ENCODE measurements around the gene MCTP1. TPM values are rescaled to one million over a fixed set of nuclear protein-coding genes. Genes with fewer than 3 reads are reported as not detected.

The MCTP1 gene
- total RNA-seq, 1 experiment from 2014 or later: 5.6 TPM

DNA sequence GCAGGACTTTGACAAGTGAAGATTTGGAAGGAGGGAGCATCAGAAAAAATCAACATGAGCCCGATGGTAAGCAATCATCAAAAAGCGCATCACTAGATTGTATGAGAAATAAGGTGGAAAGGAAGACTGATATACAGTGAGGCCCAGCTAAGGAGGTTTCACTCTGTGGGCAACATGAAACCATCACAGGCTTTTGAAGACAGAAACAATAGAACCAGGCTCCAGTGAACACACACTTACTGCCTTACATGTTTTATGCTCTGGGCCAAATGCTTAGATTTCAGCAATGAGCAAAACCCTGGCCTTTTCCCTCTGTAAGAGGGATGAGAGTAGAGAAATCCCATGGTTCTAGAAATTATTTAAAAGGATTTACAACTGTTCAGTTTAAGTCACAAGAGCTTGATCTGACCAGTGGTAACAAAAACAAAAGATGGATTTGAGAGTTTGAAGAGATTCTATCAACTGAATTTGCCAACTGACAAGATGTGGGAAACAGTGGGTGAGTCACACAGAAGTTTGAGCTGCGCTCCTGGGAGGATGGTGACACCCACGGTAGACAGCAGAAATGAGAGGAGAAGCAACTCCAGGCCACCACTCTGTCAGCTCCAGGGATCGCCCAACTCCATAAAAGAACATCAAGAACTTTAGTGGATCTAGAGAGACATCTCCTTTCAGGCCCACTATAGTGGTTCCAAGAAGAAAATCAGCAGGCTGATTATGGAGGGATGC lies 261.8 kb downstream of the MCTP1 start:
- no peak overlapping the region for H3K27ac Mint-ChIP-seq
- ATAC-seq (no peak), DNase-seq (ENCODE audit: low spot score) (no peak)
- TF ChIP-seq, protein P1, sequence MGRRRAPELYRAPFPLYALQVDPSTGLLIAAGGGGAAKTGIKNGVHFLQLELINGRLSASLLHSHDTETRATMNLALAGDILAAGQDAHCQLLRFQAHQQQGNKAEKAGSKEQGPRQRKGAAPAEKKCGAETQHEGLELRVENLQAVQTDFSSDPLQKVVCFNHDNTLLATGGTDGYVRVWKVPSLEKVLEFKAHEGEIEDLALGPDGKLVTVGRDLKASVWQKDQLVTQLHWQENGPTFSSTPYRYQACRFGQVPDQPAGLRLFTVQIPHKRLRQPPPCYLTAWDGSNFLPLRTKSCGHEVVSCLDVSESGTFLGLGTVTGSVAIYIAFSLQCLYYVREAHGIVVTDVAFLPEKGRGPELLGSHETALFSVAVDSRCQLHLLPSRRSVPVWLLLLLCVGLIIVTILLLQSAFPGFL (CRISPR knock-in tag; IDR thresholded peaks at IDR 0.05; ENCODE audit: borderline replicate concordance): no peak
- TF ChIP-seq SP1 (CRISPR knock-in tag; conservative IDR thresholded peaks at IDR 0.05) (no peak), AFF4 (CRISPR knock-in tag; IDR thresholded peaks at IDR 0.05; ENCODE audit: borderline replicate concordance) (no peak), ZNF232 (CRISPR knock-in tag; IDR thresholded peaks at IDR 0.05) (no peak), ZNF425 (CRISPR knock-in tag; conservative IDR thresholded peaks at IDR 0.05) (no peak), NR2C2 (CRISPR knock-in tag; IDR thresholded peaks at IDR 0.05) (no peak), ZNF317 (CRISPR knock-in tag; IDR thresholded peaks at IDR 0.05; ENCODE audit: borderline replicate concordance, low read depth) (no peak), IRF2 (CRISPR knock-in tag; IDR thresholded peaks at IDR 0.05; ENCODE audit: borderline replicate concordance, low read depth) (no peak), TEAD1 (CRISPR knock-in tag; IDR thresholded peaks at IDR 0.05) (no peak)
- TF ChIP-seq, protein P2, sequence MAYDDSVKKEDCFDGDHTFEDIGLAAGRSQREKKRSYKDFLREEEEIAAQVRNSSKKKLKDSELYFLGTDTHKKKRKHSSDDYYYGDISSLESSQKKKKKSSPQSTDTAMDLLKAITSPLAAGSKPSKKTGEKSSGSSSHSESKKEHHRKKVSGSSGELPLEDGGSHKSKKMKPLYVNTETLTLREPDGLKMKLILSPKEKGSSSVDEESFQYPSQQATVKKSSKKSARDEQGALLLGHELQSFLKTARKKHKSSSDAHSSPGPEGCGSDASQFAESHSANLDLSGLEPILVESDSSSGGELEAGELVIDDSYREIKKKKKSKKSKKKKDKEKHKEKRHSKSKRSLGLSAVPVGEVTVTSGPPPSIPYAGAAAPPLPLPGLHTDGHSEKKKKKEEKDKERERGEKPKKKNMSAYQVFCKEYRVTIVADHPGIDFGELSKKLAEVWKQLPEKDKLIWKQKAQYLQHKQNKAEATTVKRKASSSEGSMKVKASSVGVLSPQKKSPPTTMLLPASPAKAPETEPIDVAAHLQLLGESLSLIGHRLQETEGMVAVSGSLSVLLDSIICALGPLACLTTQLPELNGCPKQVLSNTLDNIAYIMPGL (CRISPR knock-in tag; IDR thresholded peaks at IDR 0.05): no peak
- POLR2A ChIA-PET: no interaction called here
- H3K4me3 Mint-ChIP-seq: no peak overlapping the region
- CTCF ChIA-PET: no interaction called here
- H3K27me3 Mint-ChIP-seq (ENCODE audit: low read depth): no peaks in the 10 kb centered on the region
- H3K36me3 Mint-ChIP-seq: no peaks in the 10 kb centered on the region
- H3K4me1 Mint-ChIP-seq: peaks cover 4% of the 10 kb centered on the region; the same call in 1 of the 2 replicates
- 0 out of 2 replicates have a peak, but pooled peaks cover 3% of the 10 kb centered on the region for H3K9me3 Mint-ChIP-seq

- no peak overlapping the region for H3K4me3 Mint-ChIP-seq
- TF ChIP-seq GRHL2 (CRISPR knock-in tag; IDR thresholded peaks at IDR 0.05; ENCODE audit: insufficient replicate concordance, severe bottlenecking): no peak
- TF ChIP-seq ZNF121 (CRISPR knock-in tag; IDR thresholded peaks at IDR 0.05): no peak
- no peak for TF ChIP-seq NFYB (CRISPR knock-in tag; conservative IDR thresholded peaks at IDR 0.05; ENCODE audit: low read depth)
- TF ChIP-seq NR3C1 (CRISPR knock-in tag; conservative IDR thresholded peaks at IDR 0.05; ENCODE audit: low read depth): no peak
- no peak for TF ChIP-seq ATF2 (CRISPR knock-in tag; IDR thresholded peaks at IDR 0.05; ENCODE audit: borderline replicate concordance, low read depth)
- TF ChIP-seq, protein P3, sequence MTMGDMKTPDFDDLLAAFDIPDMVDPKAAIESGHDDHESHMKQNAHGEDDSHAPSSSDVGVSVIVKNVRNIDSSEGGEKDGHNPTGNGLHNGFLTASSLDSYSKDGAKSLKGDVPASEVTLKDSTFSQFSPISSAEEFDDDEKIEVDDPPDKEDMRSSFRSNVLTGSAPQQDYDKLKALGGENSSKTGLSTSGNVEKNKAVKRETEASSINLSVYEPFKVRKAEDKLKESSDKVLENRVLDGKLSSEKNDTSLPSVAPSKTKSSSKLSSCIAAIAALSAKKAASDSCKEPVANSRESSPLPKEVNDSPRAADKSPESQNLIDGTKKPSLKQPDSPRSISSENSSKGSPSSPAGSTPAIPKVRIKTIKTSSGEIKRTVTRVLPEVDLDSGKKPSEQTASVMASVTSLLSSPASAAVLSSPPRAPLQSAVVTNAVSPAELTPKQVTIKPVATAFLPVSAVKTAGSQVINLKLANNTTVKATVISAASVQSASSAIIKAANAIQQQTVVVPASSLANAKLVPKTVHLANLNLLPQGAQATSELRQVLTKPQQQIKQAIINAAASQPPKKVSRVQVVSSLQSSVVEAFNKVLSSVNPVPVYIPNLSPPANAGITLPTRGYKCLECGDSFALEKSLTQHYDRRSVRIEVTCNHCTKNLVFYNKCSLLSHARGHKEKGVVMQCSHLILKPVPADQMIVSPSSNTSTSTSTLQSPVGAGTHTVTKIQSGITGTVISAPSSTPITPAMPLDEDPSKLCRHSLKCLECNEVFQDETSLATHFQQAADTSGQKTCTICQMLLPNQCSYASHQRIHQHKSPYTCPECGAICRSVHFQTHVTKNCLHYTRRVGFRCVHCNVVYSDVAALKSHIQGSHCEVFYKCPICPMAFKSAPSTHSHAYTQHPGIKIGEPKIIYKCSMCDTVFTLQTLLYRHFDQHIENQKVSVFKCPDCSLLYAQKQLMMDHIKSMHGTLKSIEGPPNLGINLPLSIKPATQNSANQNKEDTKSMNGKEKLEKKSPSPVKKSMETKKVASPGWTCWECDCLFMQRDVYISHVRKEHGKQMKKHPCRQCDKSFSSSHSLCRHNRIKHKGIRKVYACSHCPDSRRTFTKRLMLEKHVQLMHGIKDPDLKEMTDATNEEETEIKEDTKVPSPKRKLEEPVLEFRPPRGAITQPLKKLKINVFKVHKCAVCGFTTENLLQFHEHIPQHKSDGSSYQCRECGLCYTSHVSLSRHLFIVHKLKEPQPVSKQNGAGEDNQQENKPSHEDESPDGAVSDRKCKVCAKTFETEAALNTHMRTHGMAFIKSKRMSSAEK (CRISPR knock-in tag; IDR thresholded peaks at IDR 0.05; ENCODE audit: borderline replicate concordance): no peak
Measured at GRCh38 chr5:95020345-95020744, 264.5 kb downstream of the MCTP1 start.

More at GRCh38 chr5:95020345-95020744, 264.5 kb downstream of the MCTP1 start:
- no peak for ATAC-seq
- Mint-ChIP-seq H3K36me3 (no peaks in the 10 kb centered on the region), H3K9me3 (0 out of 2 replicates have a peak, but pooled peaks cover 3% of the 10 kb centered on the region), H3K27ac (no peak overlapping the region), H3K27me3 (ENCODE audit: low read depth) (no peaks in the 10 kb centered on the region), H3K4me1 (no peaks in the 10 kb centered on the region)
- ChIA-PET POLR2A (no interaction called here), CTCF (no interaction called here)
- no peak for DNase-seq (ENCODE audit: low spot score)

Measured in WTC11 (cell line).